K562 (cell line): ENCODE data around the gene ARSA. TPM values are rescaled to one million over a fixed set of nuclear protein-coding genes. Genes with fewer than 3 reads are reported as not detected.

Experiments
- ARID4B ChIP-seq: sonication (generic); formaldehyde crosslinking; IDR thresholded peaks from 2 replicates; pipeline ENCODE4 v1.8.0; 2022; ENCODE audit warnings: mild to moderate bottlenecking, missing genetic modification reagents
- CTCF ChIP-seq, 3 experiments: IDR thresholded peaks in 2 of 3; conservative IDR thresholded peaks in 1 of 3; 2 replicates each; pipeline ENCODE4 v1.5.1; 2011 to 2012; ENCODE audit warnings: low read length in 3 of 3, mild to moderate bottlenecking in 3 of 3, control low read depth in 2 of 3, improper control_type of control experiment in 1 of 3, inconsistent platforms in 1 of 3, low read depth in 1 of 3, mixed read lengths in 1 of 3, moderate library complexity in 1 of 3; ENCODE audit not compliant: insufficient read depth in 2 of 3
- HNRNPUL1 ChIP-seq: fragments of 200-400 bp; formaldehyde crosslinking; IDR thresholded peaks from 2 replicates; pipeline ENCODE4 v1.6.1; 2017; ENCODE audit warnings: low read length
- KLF16 ChIP-seq: IDR thresholded peaks from 2 replicates; pipeline ENCODE4 v1.6.1; 2016; ENCODE audit warnings: antibody characterized with exemption
- MAX ChIP-seq: sonication (generic); formaldehyde crosslinking; IDR thresholded peaks from 2 replicates; pipeline ENCODE4 v1.9.0; 2022; ENCODE audit warnings: mild to moderate bottlenecking, missing genetic modification reagents
- MBD2 ChIP-seq: sonication (generic); IDR thresholded peaks from 2 replicates; pipeline ENCODE4 v1.6.1; 2016; ENCODE audit warnings: low read depth, borderline replicate concordance
- MEIS2 ChIP-seq: fragments of 450-650 bp; IDR thresholded peaks from 2 replicates; pipeline ENCODE4 v1.6.1; 2014; ENCODE audit warnings: mild to moderate bottlenecking; ENCODE audit not compliant: partially characterized antibody
- MTA2 ChIP-seq: fragments of 450-650 bp; IDR thresholded peaks from 2 replicates; pipeline ENCODE4 v1.6.1; 2016; ENCODE audit warnings: low read depth
- MXD1 ChIP-seq: fragments of 250-450 bp; sonication (Bioruptor Pico); IDR thresholded peaks from 2 replicates; pipeline ENCODE4 v1.8.0; 2021; ENCODE audit warnings: borderline replicate concordance, mild to moderate bottlenecking, moderate library complexity; ENCODE audit not compliant: poor library complexity, severe bottlenecking
- NFIX ChIP-seq: fragments of 250-450 bp; sonication (Bioruptor Pico); IDR thresholded peaks from 2 replicates; pipeline ENCODE4 v1.4.0; 2020; ENCODE audit warnings: low read depth, mild to moderate bottlenecking, moderate library complexity
- NUFIP1 ChIP-seq: fragments of 450-650 bp; IDR thresholded peaks from 2 replicates; pipeline ENCODE4 v1.6.1; 2018; ENCODE audit not compliant: partially characterized antibody
- PCBP2 ChIP-seq: fragments of 200-400 bp; formaldehyde crosslinking; IDR thresholded peaks from 2 replicates; pipeline ENCODE4 v1.6.1; 2018; ENCODE audit warnings: low read length, low read depth, mild to moderate bottlenecking, moderate library complexity; ENCODE audit not compliant: poor library complexity, severe bottlenecking
- SMC3 ChIP-seq: conservative IDR thresholded peaks from 2 replicates; pipeline ENCODE4 v1.6.1; 2011; ENCODE audit warnings: low read depth, low read length, improper control_type of control experiment; ENCODE audit not compliant: insufficient read depth
- SRSF9 ChIP-seq: fragments of 200-400 bp; formaldehyde crosslinking; IDR thresholded peaks from 2 replicates; pipeline ENCODE4 v1.6.1; 2017; ENCODE audit warnings: low read depth, low read length, borderline replicate concordance
- TCF7 ChIP-seq: sonication (generic); IDR thresholded peaks from 2 replicates; pipeline ENCODE4 v1.6.1; 2016; ENCODE audit warnings: antibody characterized with exemption, borderline replicate concordance
- ZNF253 ChIP-seq: fragments of 250-450 bp; sonication (Bioruptor Pico); conservative IDR thresholded peaks from 2 replicates; pipeline ENCODE4 v1.6.1; 2021; ENCODE audit warnings: mild to moderate bottlenecking
- polyA plus RNA-seq, 8 experiments: library from polyadenylated mRNA; depleted of rRNA in 4 of 8; stranded (reverse) in 5 of 8; unstranded in 3 of 8; fragments of >200 nt; fragmentation: Nextera tagmentation in 2 of 8; fragmentation: Illumina TruSeq in 1 of 8; extraction: Ambion mirVana in 2 of 8; extraction: Trizol in 1 of 8; gene quantifications; 2 replicates each; pipeline versions ENCODE4 v1.2.1 to v1.2.3, GENCODE V29; 2011 to 2014; ENCODE audit warnings: inconsistent platforms in 1 of 8, missing spikeins in 1 of 8
- total RNA-seq, 7 experiments: library from RNA; depleted of rRNA in 6 of 7; stranded (reverse); fragments of >200 nt in 6 of 7; fragmentation: Illumina TruSeq in 2 of 7; extraction: Trizol in 2 of 7; gene quantifications; 2 replicates each; pipeline versions ENCODE4 v1.2.1 to v1.2.3, GENCODE V29; 2011 to 2021; ENCODE audit warnings: low replicate concordance in 1 of 7
- TF ChIP-seq, protein P1 (sequence below): fragments of 450-650 bp; formaldehyde crosslinking; IDR thresholded peaks from 2 replicates; pipeline ENCODE4 v1.4.0; 2022; ENCODE audit warnings: missing genetic modification characterization
- TF ChIP-seq, protein P2 (sequence below): fragments of 250-450 bp; sonication (Bioruptor Pico); IDR thresholded peaks from 2 replicates; pipeline ENCODE4 v1.9.0; 2021; ENCODE audit warnings: mild to moderate bottlenecking

ARSA gene
- total and polyA plus RNA-seq, 9 of the 15 experiments (the other 6 are each of a cell fraction or from before 2014, with no cell fraction given), result 0.32 to 10.9 (median 1.8) TPM; not detected in 1

GRCh38 chr22:50627642-50628542 is at the start of gene ARSA (continued):
- TF ChIP-seq, protein P1, sequence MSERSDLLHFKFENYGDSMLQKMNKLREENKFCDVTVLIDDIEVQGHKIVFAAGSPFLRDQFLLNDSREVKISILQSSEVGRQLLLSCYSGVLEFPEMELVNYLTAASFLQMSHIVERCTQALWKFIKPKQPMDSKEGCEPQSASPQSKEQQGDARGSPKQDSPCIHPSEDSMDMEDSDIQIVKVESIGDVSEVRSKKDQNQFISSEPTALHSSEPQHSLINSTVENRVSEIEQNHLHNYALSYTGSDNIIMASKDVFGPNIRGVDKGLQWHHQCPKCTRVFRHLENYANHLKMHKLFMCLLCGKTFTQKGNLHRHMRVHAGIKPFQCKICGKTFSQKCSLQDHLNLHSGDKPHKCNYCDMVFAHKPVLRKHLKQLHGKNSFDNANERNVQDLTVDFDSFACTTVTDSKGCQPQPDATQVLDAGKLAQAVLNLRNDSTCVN (CRISPR knock-in tag), result no peak
- TF ChIP-seq CTCF (IDR thresholded peaks at IDR 0.05 in 2 of 3, conservative IDR thresholded peaks at IDR 0.05 in 1 of 3; ENCODE audit: insufficient read depth in 2 of 3, low read depth in 1 of 3, low read length in 3 of 3) (no peak), SMC3 (no peak), MXD1 (CRISPR knock-in tag) (no peak), NUFIP1 (no peak), NFIX (CRISPR knock-in tag) (no peak), PCBP2 (no peak), ARID4B (CRISPR knock-in tag) (0 out of 2 replicates have a peak, but pooled peaks have one; percentile 23), MAX (CRISPR knock-in tag) (peak; percentile 40; the same call in 1 of the 2 replicates), MEIS2 (no peak), TCF7 (no peak), MTA2 (no peak), KLF16 (no peak), ZNF253 (CRISPR knock-in tag) (no peak), HNRNPUL1 (no peak), SRSF9 (no peak), MBD2 (no peak)
- TF ChIP-seq, protein P2, sequence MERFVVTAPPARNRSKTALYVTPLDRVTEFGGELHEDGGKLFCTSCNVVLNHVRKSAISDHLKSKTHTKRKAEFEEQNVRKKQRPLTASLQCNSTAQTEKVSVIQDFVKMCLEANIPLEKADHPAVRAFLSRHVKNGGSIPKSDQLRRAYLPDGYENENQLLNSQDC (CRISPR knock-in tag), result no peak
